ENCODE data around the gene KLHL11.

The KLHL11 gene

GRCh38 chr17:41811549-41812380, 53.5 kb downstream of the KLHL11 start, which contains the start of gene P3H4:
Gene P3H4, minus strand, starts transcription at chr17:41811949. Its CDS starts 34 bp downstream, at chr17:41811915.
- DNase-seq (ENCODE audit: low read depth in 3 of 3) = peak; percentile 35 to 68 (median 44)

- no peak for DNase-seq (ENCODE audit: low read depth in 3 of 3)
These were observed 54.3 kb downstream of the KLHL11 start for GRCh38 chr17:41810659-41811548.

DNA sequence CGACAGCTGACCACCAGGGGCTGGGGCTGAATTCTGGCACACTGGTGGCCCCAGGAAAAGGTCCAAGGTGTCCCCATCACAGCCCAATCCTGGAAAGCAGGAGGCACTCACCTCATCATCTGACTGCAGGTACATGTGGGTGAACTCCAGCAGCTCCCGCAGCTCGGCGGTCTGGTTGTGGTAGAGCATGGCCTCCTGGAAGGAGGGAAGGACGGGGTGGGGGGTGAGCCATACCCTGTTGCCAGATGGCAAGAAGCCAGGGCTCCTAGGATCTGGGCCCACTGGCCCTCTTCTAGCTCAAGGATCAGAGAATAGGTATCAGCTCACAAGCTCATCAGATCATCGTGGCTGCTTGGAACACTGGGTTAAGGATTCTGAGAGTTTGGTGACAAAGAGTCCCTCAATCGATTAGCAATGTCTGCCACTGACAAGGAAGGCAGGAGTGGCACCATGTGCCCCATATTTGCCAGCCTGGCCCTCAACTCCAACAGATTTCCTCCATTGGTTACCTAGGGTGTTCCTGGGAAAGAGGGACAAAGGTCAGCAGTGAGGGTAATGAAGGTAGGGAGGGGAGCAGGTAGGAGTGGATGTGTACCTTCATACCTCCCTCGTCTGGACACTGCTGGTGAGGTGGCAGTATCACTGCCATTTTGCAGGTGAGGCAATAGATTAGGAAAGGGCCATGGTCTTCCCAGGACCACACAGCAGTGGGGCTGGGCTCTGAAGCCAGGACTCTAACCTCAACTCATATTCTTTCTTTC, 58.4 kb downstream of the KLHL11 start:
- DNase-seq (ENCODE audit: low read depth in 3 of 3) = no peak
